Measurements from ENCODE around the gene IQCM.

DNA sequence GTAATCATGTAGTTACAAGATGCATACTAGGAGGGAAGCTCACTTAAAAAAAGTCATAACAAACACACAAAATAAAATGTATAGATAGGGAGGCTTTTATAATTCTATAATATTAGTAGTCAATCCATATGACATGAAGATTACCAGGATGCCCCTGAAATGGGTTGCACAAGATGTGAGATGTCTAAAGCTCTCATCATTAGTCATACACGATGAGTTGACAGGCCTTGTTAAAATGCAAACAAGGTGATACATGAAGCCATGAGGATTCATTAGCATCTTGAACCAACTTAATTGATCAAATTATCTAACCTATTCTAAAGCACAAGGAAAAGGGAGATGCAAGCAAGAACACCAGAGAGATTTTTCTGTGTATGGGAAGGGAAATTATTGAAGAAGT lies 470.2 kb downstream of the IQCM start:
- TF ChIP-seq ZNF2 (tag by site-specific recombination; IDR thresholded peaks at IDR 0.05) (no peak), ZNF560 (tag by site-specific recombination; IDR thresholded peaks at IDR 0.05; ENCODE audit: borderline replicate concordance) (no peak), ZBTB1 (tag by site-specific recombination; IDR thresholded peaks at IDR 0.05) (no peak), ZNF37A (tag by site-specific recombination; IDR thresholded peaks at IDR 0.05) (no peak), KLF16 (tag by site-specific recombination; IDR thresholded peaks at IDR 0.05) (no peak), ZNF146 (tag by site-specific recombination; IDR thresholded peaks at IDR 0.05) (no peak), ZBTB21 (tag by site-specific recombination; IDR thresholded peaks at IDR 0.05) (no peak), ZNF19 (tag by site-specific recombination; IDR thresholded peaks at IDR 0.05; ENCODE audit: low read depth) (no peak)
- TF ChIP-seq, protein P1, sequence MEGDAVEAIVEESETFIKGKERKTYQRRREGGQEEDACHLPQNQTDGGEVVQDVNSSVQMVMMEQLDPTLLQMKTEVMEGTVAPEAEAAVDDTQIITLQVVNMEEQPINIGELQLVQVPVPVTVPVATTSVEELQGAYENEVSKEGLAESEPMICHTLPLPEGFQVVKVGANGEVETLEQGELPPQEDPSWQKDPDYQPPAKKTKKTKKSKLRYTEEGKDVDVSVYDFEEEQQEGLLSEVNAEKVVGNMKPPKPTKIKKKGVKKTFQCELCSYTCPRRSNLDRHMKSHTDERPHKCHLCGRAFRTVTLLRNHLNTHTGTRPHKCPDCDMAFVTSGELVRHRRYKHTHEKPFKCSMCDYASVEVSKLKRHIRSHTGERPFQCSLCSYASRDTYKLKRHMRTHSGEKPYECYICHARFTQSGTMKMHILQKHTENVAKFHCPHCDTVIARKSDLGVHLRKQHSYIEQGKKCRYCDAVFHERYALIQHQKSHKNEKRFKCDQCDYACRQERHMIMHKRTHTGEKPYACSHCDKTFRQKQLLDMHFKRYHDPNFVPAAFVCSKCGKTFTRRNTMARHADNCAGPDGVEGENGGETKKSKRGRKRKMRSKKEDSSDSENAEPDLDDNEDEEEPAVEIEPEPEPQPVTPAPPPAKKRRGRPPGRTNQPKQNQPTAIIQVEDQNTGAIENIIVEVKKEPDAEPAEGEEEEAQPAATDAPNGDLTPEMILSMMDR (tag by site-specific recombination; IDR thresholded peaks at IDR 0.05): no peak
- TF ChIP-seq, protein P2, sequence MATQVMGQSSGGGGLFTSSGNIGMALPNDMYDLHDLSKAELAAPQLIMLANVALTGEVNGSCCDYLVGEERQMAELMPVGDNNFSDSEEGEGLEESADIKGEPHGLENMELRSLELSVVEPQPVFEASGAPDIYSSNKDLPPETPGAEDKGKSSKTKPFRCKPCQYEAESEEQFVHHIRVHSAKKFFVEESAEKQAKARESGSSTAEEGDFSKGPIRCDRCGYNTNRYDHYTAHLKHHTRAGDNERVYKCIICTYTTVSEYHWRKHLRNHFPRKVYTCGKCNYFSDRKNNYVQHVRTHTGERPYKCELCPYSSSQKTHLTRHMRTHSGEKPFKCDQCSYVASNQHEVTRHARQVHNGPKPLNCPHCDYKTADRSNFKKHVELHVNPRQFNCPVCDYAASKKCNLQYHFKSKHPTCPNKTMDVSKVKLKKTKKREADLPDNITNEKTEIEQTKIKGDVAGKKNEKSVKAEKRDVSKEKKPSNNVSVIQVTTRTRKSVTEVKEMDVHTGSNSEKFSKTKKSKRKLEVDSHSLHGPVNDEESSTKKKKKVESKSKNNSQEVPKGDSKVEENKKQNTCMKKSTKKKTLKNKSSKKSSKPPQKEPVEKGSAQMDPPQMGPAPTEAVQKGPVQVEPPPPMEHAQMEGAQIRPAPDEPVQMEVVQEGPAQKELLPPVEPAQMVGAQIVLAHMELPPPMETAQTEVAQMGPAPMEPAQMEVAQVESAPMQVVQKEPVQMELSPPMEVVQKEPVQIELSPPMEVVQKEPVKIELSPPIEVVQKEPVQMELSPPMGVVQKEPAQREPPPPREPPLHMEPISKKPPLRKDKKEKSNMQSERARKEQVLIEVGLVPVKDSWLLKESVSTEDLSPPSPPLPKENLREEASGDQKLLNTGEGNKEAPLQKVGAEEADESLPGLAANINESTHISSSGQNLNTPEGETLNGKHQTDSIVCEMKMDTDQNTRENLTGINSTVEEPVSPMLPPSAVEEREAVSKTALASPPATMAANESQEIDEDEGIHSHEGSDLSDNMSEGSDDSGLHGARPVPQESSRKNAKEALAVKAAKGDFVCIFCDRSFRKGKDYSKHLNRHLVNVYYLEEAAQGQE (tag by site-specific recombination; IDR thresholded peaks at IDR 0.05): no peak
